Endothelial cell of umbilical vein (primary cell): ENCODE measurements around the gene NEMF.

ENCODE experiments used
- CTCF ChIP-seq, 2 donors: IDR thresholded peaks; 1 replicate in 1 of 2; 2 replicates in 1 of 2; pipeline ENCODE4 v1.5.1; 2011; ENCODE audit warnings: low read length in 2 of 2, mild to moderate bottlenecking in 2 of 2, moderate library complexity in 2 of 2, control low read depth in 1 of 2, inconsistent platforms in 1 of 2, low read depth in 1 of 2; ENCODE audit not compliant: insufficient read depth in 1 of 2; ENCODE audit errors: extremely low read depth in 1 of 2
- GATA2 ChIP-seq: IDR thresholded peaks from 2 replicates; pipeline ENCODE4 v1.7.0; 2011; ENCODE audit warnings: low read depth, mild to moderate bottlenecking, moderate library complexity, mixed read lengths, low read length; ENCODE audit not compliant: insufficient read length, insufficient read depth
- POLR2A ChIP-seq: IDR thresholded peaks from 2 replicates; pipeline ENCODE4 v1.6.1; 2012; ENCODE audit warnings: low read depth, mild to moderate bottlenecking, control low read depth, low read length

GRCh38 chr14:49892636-49893308 lies 40.2 kb upstream of the NEMF start, which contains the start of gene ARF6:
- TF ChIP-seq CTCF (IDR thresholded peaks at IDR 0.05; ENCODE audit: extremely low read depth in 1 of 2, insufficient read depth in 1 of 2, low read depth in 1 of 2, low read length in 2 of 2) (no peak), POLR2A (peak; percentile 91), GATA2 (no peak)
